SK-N-SH (cell line): ENCODE measurements around the gene LINC00237.

Source experiments
- EZH2phosphoT487 ChIP-seq: fragments of 200-600 bp; sonication (generic); IDR thresholded peaks from 2 replicates; pipeline ENCODE4 v1.6.1; 2017; ENCODE audit warnings: low read depth, mixed run types, mild to moderate bottlenecking, antibody characterized with exemption, moderate library complexity, borderline replicate concordance
- POLR2AphosphoS5 ChIP-seq: IDR thresholded peaks from 2 replicates; pipeline ENCODE4 v1.6.1; 2012; ENCODE audit warnings: low read depth, low read length
- TF ChIP-seq, protein P1 (sequence below): fragments of 200-600 bp; sonication (generic); IDR thresholded peaks from 2 replicates; pipeline ENCODE4 v1.6.1; 2017; ENCODE audit warnings: antibody characterized with exemption, mild to moderate bottlenecking, moderate library complexity
- TF ChIP-seq, protein P2 (sequence below): IDR thresholded peaks from 2 replicates; pipeline ENCODE4 v1.4.0; 2012; ENCODE audit warnings: low read depth, borderline replicate concordance

DNA sequence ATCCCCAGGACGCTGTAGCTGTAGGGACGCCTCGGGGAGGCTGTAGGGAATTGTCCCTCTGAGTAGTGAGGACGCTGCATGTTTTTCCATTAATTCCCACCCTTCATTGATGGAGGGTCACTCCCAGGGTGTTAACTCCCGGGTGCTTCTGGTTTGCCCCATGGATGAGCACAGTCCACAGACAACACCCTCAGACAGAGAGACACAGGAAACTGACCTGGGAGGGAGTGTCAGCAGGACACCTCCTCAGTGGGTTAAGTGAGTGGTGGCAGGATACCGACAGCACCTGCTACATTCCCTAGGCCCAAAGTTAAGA lies 53.5 kb downstream of the LINC00237 start:
- TF ChIP-seq, protein P1, sequence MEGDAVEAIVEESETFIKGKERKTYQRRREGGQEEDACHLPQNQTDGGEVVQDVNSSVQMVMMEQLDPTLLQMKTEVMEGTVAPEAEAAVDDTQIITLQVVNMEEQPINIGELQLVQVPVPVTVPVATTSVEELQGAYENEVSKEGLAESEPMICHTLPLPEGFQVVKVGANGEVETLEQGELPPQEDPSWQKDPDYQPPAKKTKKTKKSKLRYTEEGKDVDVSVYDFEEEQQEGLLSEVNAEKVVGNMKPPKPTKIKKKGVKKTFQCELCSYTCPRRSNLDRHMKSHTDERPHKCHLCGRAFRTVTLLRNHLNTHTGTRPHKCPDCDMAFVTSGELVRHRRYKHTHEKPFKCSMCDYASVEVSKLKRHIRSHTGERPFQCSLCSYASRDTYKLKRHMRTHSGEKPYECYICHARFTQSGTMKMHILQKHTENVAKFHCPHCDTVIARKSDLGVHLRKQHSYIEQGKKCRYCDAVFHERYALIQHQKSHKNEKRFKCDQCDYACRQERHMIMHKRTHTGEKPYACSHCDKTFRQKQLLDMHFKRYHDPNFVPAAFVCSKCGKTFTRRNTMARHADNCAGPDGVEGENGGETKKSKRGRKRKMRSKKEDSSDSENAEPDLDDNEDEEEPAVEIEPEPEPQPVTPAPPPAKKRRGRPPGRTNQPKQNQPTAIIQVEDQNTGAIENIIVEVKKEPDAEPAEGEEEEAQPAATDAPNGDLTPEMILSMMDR: no peak
- TF ChIP-seq EZH2phosphoT487 (no peak), POLR2AphosphoS5 (no peak)
- TF ChIP-seq, protein P2, sequence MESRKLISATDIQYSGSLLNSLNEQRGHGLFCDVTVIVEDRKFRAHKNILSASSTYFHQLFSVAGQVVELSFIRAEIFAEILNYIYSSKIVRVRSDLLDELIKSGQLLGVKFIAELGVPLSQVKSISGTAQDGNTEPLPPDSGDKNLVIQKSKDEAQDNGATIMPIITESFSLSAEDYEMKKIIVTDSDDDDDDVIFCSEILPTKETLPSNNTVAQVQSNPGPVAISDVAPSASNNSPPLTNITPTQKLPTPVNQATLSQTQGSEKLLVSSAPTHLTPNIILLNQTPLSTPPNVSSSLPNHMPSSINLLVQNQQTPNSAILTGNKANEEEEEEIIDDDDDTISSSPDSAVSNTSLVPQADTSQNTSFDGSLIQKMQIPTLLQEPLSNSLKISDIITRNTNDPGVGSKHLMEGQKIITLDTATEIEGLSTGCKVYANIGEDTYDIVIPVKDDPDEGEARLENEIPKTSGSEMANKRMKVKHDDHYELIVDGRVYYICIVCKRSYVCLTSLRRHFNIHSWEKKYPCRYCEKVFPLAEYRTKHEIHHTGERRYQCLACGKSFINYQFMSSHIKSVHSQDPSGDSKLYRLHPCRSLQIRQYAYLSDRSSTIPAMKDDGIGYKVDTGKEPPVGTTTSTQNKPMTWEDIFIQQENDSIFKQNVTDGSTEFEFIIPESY: no peak
